Lower leg skin (tissue), 3 donors: ENCODE data around the gene CFAP58.

Experiments used
- POLR2A ChIP-seq, 2 donors: fragments of 450-650 bp; IDR thresholded peaks; one replicate each; pipeline ENCODE4 v1.6.1; 2016 to 2017; ENCODE audit warnings: antibody characterized with exemption in 2 of 2, mild to moderate bottlenecking in 1 of 2, moderate library complexity in 1 of 2
- TF ChIP-seq, protein P1 (sequence below), 3 donors: fragments of 450-650 bp; IDR thresholded peaks; one replicate each; pipeline ENCODE4 v1.5.1; 2016; ENCODE audit warnings: antibody characterized with exemption in 3 of 3, mild to moderate bottlenecking in 3 of 3, moderate library complexity in 2 of 3

GRCh38 chr10:104304927-104305326 lies 48.7 kb upstream of the CFAP58 start:
- TF ChIP-seq, protein P1, sequence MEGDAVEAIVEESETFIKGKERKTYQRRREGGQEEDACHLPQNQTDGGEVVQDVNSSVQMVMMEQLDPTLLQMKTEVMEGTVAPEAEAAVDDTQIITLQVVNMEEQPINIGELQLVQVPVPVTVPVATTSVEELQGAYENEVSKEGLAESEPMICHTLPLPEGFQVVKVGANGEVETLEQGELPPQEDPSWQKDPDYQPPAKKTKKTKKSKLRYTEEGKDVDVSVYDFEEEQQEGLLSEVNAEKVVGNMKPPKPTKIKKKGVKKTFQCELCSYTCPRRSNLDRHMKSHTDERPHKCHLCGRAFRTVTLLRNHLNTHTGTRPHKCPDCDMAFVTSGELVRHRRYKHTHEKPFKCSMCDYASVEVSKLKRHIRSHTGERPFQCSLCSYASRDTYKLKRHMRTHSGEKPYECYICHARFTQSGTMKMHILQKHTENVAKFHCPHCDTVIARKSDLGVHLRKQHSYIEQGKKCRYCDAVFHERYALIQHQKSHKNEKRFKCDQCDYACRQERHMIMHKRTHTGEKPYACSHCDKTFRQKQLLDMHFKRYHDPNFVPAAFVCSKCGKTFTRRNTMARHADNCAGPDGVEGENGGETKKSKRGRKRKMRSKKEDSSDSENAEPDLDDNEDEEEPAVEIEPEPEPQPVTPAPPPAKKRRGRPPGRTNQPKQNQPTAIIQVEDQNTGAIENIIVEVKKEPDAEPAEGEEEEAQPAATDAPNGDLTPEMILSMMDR (IDR thresholded peaks at IDR 0.05), result no peak
- TF ChIP-seq POLR2A (IDR thresholded peaks at IDR 0.05), result no peak
